Measurements from ENCODE around the gene RAP1GDS1. TPM values are rescaled to one million over a fixed set of nuclear protein-coding genes. Genes with fewer than 3 reads are reported as not detected.

RAP1GDS1 gene
- total and polyA plus RNA-seq, 2 of the 13 experiments (the other 11 are each of a cell fraction or from before 2014, with no cell fraction given) = 19.3 to 42.5 TPM

- TF ChIP-seq ZBTB37 (CRISPR knock-in tag; IDR thresholded peaks at IDR 0.05) (no peak), ZBTB40 (IDR thresholded peaks at IDR 0.05) (no peak), ZBTB40 (CRISPR knock-in tag; IDR thresholded peaks at IDR 0.05) (0 out of 2 replicates have a peak, but pooled peaks have one; percentile 48), ZKSCAN1 (IDR thresholded peaks at IDR 0.05; ENCODE audit: low read length) (no peak), HINFP (CRISPR knock-in tag; IDR thresholded peaks at IDR 0.05; ENCODE audit: low read depth) (no peak), ELK4 (CRISPR knock-in tag; IDR thresholded peaks at IDR 0.05; ENCODE audit: borderline replicate concordance) (no peak), ZFX (CRISPR knock-in tag; IDR thresholded peaks at IDR 0.05; ENCODE audit: low read depth) (peak; percentile 25; the same call in 1 of the 2 replicates), SRSF1 (optimal IDR thresholded peaks at IDR 0.05; ENCODE audit: low read depth, low read length) (peak; percentile 4), BHLHE40 (IDR thresholded peaks at IDR 0.05; ENCODE audit: low read length) (no peak), ZNF275 (CRISPR knock-in tag; IDR thresholded peaks at IDR 0.05; ENCODE audit: borderline replicate concordance) (no peak), PAX8 (CRISPR knock-in tag; IDR thresholded peaks at IDR 0.05; ENCODE audit: borderline replicate concordance) (0 out of 2 replicates have a peak, but pooled peaks have one; percentile 32)
Measured at GRCh38 chr4:98261405-98262291, 464 bp downstream of the RAP1GDS1 start (continued).

Measured in HepG2 (cell line).